Adipocyte (in vitro differentiated cells): ENCODE data around the gene TEX2.

Experiments
- DNase-seq: peaks from one replicate; pipeline ENCODE4 v3.0.0-alpha.2; 2015; ENCODE audit warnings: low read depth
- H3K27me3 ChIP-seq: replicated peaks from 2 replicates; pipeline ENCODE4 v1.7.0; 2013; ENCODE audit warnings: mild to moderate bottlenecking, low read length, moderate library complexity; ENCODE audit not compliant: control insufficient read depth, insufficient read depth
- H3K36me3 ChIP-seq: 2 replicates; pipeline ENCODE4 v1.7.0; 2013; ENCODE audit warnings: low read length, mild to moderate bottlenecking, moderate library complexity; ENCODE audit not compliant: control insufficient read depth, insufficient read depth, severe bottlenecking
- H3K4me1 ChIP-seq: 2 replicates; pipeline ENCODE4 v1.7.0; 2013; ENCODE audit warnings: mild to moderate bottlenecking, low read length, moderate library complexity; ENCODE audit not compliant: control insufficient read depth, insufficient read depth
- H3K4me3 ChIP-seq: 2 replicates; pipeline ENCODE4 v1.7.0; 2013; ENCODE audit warnings: mild to moderate bottlenecking, low read length, moderate library complexity
- H3K9ac ChIP-seq: 2 replicates; pipeline ENCODE4 v1.7.0; 2013; ENCODE audit warnings: mild to moderate bottlenecking, low read length, moderate library complexity
- H3K9me3 ChIP-seq: 2 replicates; pipeline ENCODE4 v1.7.0; 2013; ENCODE audit warnings: mild to moderate bottlenecking, low read length, moderate library complexity; ENCODE audit not compliant: control insufficient read depth

TEX2 gene

GRCh38 chr17:64282753-64283080 lies 19.7 kb upstream of the TEX2 start:
- Histone ChIP-seq H3K4me3 (no peak overlapping the region), H3K4me1 (peaks cover 9% of the 10 kb centered on the region), H3K9me3 (no peaks in the 10 kb centered on the region), H3K36me3 (no peaks in the 10 kb centered on the region), H3K27me3 (no peaks in the 10 kb centered on the region), H3K9ac (no peak overlapping the region)
- DNase-seq, result no peak

- Histone ChIP-seq H3K4me1 (peaks cover 14% of the 10 kb centered on the region), H3K9me3 (no peaks in the 10 kb centered on the region), H3K36me3 (no peaks in the 10 kb centered on the region), H3K4me3 (no peak overlapping the region), H3K9ac (peak overlapping the region; percentile 43), H3K27me3 (no peaks in the 10 kb centered on the region)
- peak; percentile 87 for DNase-seq
These were observed 19.1 kb upstream of the TEX2 start for GRCh38 chr17:64281962-64282752.

GRCh38 chr17:64278614-64279013 lies 15.6 kb upstream of the TEX2 start:
- H3K4me1 ChIP-seq, result peaks cover 16% of the 10 kb centered on the region
- H3K9ac ChIP-seq, result no peak overlapping the region
- no peaks in the 10 kb centered on the region for H3K36me3 ChIP-seq
- no peak overlapping the region for H3K4me3 ChIP-seq
- DNase-seq, result no peak
- no peaks in the 10 kb centered on the region for H3K9me3 ChIP-seq
- no peaks in the 10 kb centered on the region for H3K27me3 ChIP-seq

- no peaks in the 10 kb centered on the region for H3K9me3 ChIP-seq
- H3K4me1 ChIP-seq, result peaks cover 16% of the 10 kb centered on the region
- no peak for DNase-seq
- no peaks in the 10 kb centered on the region for H3K36me3 ChIP-seq
- no peaks in the 10 kb centered on the region for H3K27me3 ChIP-seq
- H3K9ac ChIP-seq, result peak overlapping the region; percentile 1
- H3K4me3 ChIP-seq, result no peak overlapping the region
These were observed 14.9 kb upstream of the TEX2 start for GRCh38 chr17:64277831-64278562.

- H3K9ac ChIP-seq, result peak overlapping the region; percentile 1
- no peaks in the 10 kb centered on the region for H3K27me3 ChIP-seq
- DNase-seq, result no peak
- H3K36me3 ChIP-seq, result no peaks in the 10 kb centered on the region
- no peak overlapping the region for H3K4me3 ChIP-seq
- peaks cover 10% of the 10 kb centered on the region for H3K4me1 ChIP-seq
- peaks cover 2% of the 10 kb centered on the region for H3K9me3 ChIP-seq
These were observed 14.0 kb upstream of the TEX2 start for GRCh38 chr17:64276961-64277505.

GRCh38 chr17:64275016-64275415 lies 12.0 kb upstream of the TEX2 start:
- Histone ChIP-seq H3K9ac (no peak overlapping the region), H3K36me3 (no peaks in the 10 kb centered on the region), H3K4me1 (peaks cover 10% of the 10 kb centered on the region), H3K9me3 (peaks cover 9% of the 10 kb centered on the region), H3K27me3 (no peaks in the 10 kb centered on the region), H3K4me3 (no peak overlapping the region)
- DNase-seq, result no peak

GRCh38 chr17:64273006-64273405 lies 9.9 kb upstream of the TEX2 start:
- H3K9ac ChIP-seq, result no peak overlapping the region
- DNase-seq, result no peak

GRCh38 chr17:64270885-64271284 lies 7.8 kb upstream of the TEX2 start:
- DNase-seq, result no peak
- H3K9me3 ChIP-seq, result peaks cover 9% of the 10 kb centered on the region

More at GRCh38 chr17:64273006-64273405, 9.9 kb upstream of the TEX2 start:
- Histone ChIP-seq H3K4me3 (no peak overlapping the region), H3K9me3 (peaks cover 9% of the 10 kb centered on the region), H3K4me1 (peaks cover 10% of the 10 kb centered on the region), H3K36me3 (no peaks in the 10 kb centered on the region), H3K27me3 (peaks cover 13% of the 10 kb centered on the region)

GRCh38 chr17:64269687-64270649 lies 6.9 kb upstream of the TEX2 start:
- no peak overlapping the region for H3K9ac ChIP-seq
- H3K36me3 ChIP-seq, result no peaks in the 10 kb centered on the region
- no peaks in the 10 kb centered on the region for H3K4me1 ChIP-seq
- H3K9me3 ChIP-seq, result peaks cover 9% of the 10 kb centered on the region
- H3K4me3 ChIP-seq, result no peak overlapping the region
- DNase-seq, result no peak
- H3K27me3 ChIP-seq, result peaks cover 18% of the 10 kb centered on the region

More at GRCh38 chr17:64270885-64271284, 7.8 kb upstream of the TEX2 start:
- Histone ChIP-seq H3K27me3 (peaks cover 18% of the 10 kb centered on the region), H3K4me3 (no peak overlapping the region), H3K9ac (no peak overlapping the region), H3K4me1 (no peaks in the 10 kb centered on the region), H3K36me3 (no peaks in the 10 kb centered on the region)

GRCh38 chr17:64264891-64265290 lies 1.8 kb upstream of the TEX2 start:
- Histone ChIP-seq H3K27me3 (peaks cover 18% of the 10 kb centered on the region), H3K9me3 (no peaks in the 10 kb centered on the region), H3K4me1 (peaks cover 27% of the 10 kb centered on the region), H3K36me3 (no peaks in the 10 kb centered on the region), H3K9ac (no peak overlapping the region), H3K4me3 (no peak overlapping the region)
- DNase-seq, result no peak
